Measurements from ENCODE around the gene CEP192. TPM values are rescaled to one million over a fixed set of nuclear protein-coding genes. Genes with fewer than 3 reads are reported as not detected.

CEP192 gene
- total and polyA plus RNA-seq, 2 of the 13 experiments (the other 11 are each of a cell fraction or from before 2014, with no cell fraction given): 15.3 to 24.7 TPM

- TF ChIP-seq ZNF142 (CRISPR knock-in tag; IDR thresholded peaks at IDR 0.05) (peak; percentile 97), ZNF337 (CRISPR knock-in tag; IDR thresholded peaks at IDR 0.05; ENCODE audit: borderline replicate concordance, low read depth) (peak; percentile 83; the same call in 1 of the 2 replicates), ZSCAN22 (CRISPR knock-in tag; IDR thresholded peaks at IDR 0.05) (no peak; the same call in 1 of the 2 replicates), TOE1 (CRISPR knock-in tag; IDR thresholded peaks at IDR 0.05) (peak; percentile 40; the same call in 1 of the 2 replicates), ZNF639 (CRISPR knock-in tag; conservative IDR thresholded peaks at IDR 0.05) (peak; percentile 91), CC2D1A (CRISPR knock-in tag; IDR thresholded peaks at IDR 0.05) (no peak), ZNF251 (CRISPR knock-in tag; IDR thresholded peaks at IDR 0.05) (no peak), ARNT2 (CRISPR knock-in tag; IDR thresholded peaks at IDR 0.05; ENCODE audit: low read depth) (peak; percentile 99), MYNN (CRISPR knock-in tag; IDR thresholded peaks at IDR 0.05; ENCODE audit: low read depth) (no peak), MATR3 (CRISPR knock-in tag; IDR thresholded peaks at IDR 0.05) (no peak), ZNF552 (CRISPR knock-in tag; IDR thresholded peaks at IDR 0.05; ENCODE audit: borderline replicate concordance) (peak; percentile 38; the same call in 1 of the 2 replicates), TCF12 (IDR thresholded peaks at IDR 0.05) (no peak), TCF12 (CRISPR knock-in tag; IDR thresholded peaks at IDR 0.05) (peak; percentile 43; the same call in 1 of the 2 replicates), ZUFSP (CRISPR knock-in tag; IDR thresholded peaks at IDR 0.05; ENCODE audit: borderline replicate concordance) (no peak), POGK (CRISPR knock-in tag; conservative IDR thresholded peaks at IDR 0.05) (peak; percentile 98), TFAP4 (IDR thresholded peaks at IDR 0.05; ENCODE audit: borderline replicate concordance, low read depth) (peak; percentile 6; the same call in 1 of the 2 replicates), SKI (IDR thresholded peaks at IDR 0.05; ENCODE audit: partially characterized antibody) (peak; percentile 13)
These were observed 42.9 kb upstream of the CEP192 start (continued) for GRCh38 chr18:12948050-12948804.

All from HepG2 (cell line).